HG02840 (cell line): ENCODE data around the gene SOWAHD.

ENCODE experiments used
- ATAC-seq: cut with Tn5 transposase; IDR thresholded peaks from one replicate; pipeline ENCODE4 v1.9.1; 2021; ENCODE audit warnings: mild to moderate bottlenecking, moderate library complexity, moderate number of reproducible peaks; ENCODE audit not compliant: unreplicated experiment, low FRiP score

The SOWAHD gene

DNA sequence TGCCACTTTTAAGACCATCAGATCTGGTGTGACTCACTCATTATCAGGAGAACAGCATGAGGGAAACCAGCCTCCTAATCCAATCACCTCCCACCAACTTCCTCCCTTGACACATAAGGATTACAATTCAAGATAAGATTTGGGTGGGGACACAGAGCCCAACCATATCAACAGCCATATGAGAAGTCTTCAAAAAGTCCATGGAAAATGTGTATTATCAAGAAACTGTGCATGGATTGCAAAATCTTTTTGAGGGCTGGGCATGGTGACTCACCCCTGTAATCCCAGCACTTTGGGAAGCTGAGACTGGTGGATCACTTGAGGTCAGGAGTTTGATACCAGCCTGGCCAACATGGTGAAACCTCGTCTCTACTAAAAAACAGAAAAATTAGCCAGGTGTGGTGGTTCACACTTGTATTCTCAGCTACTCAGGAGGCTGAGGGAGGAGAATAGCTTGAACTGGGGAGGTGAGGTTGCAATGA is 50.8 kb downstream of the SOWAHD start:
- ATAC-seq = no peak
